PC-9 (cell line): ENCODE measurements around the gene ZMIZ1. TPM values are rescaled to one million over a fixed set of nuclear protein-coding genes. Genes with fewer than 3 reads are reported as not detected.
A peak's percentile ranks its signal among the peaks of the same experiment; 100 is the strongest.

Source experiments
- BruUV-seq: library from RNA; stranded (reverse); fragments of 400-500 nt; replicated peaks from 2 replicates; lab custom pipeline; 2021; lab: Mats Ljungman, UMichigan
- CTCF ChIA-PET: fragments of 300-600 bp; sonication (Branson Sonifier 250); formaldehyde crosslinking; loops from one replicate; lab custom pipeline; 2022; ENCODE audit warnings: antibody characterized with exemption; lab: Charles Lee
- POLR2A ChIA-PET: fragments of 300-600 bp; sonication (Branson Sonifier 250); formaldehyde crosslinking; loops from one replicate; lab custom pipeline; 2022; ENCODE audit warnings: antibody characterized with exemption; ENCODE audit not compliant: unreplicated experiment; lab: Charles Lee
- DNase-seq, 2 experiments: peaks; one replicate each; pipeline versions ENCODE4 v3.0.0 to v3.0.0-alpha.2; 2015 to 2022; ENCODE audit warnings: mixed read lengths in 1 of 2
- H2AFZ ChIP-seq: fragments of 200-600 bp; sonication (generic); 2 replicates; pipeline ENCODE4 v1.8.1; 2017; ENCODE audit warnings: antibody characterized with exemption
- H3F3A ChIP-seq: fragments of 200-600 bp; sonication (generic); 2 replicates; pipeline ENCODE4 v1.8.1; 2017; ENCODE audit warnings: antibody characterized with exemption, mild to moderate bottlenecking, low read depth; ENCODE audit not compliant: insufficient read depth
- H3K27ac ChIP-seq: fragments of 200-600 bp; sonication (generic); 2 replicates; pipeline ENCODE4 v1.6.1; 2016; ENCODE audit warnings: mixed run types
- H3K27me3 ChIP-seq: fragments of 200-600 bp; sonication (generic); 2 replicates; pipeline ENCODE4 v1.6.1; 2016; ENCODE audit warnings: low read depth, mixed run types; ENCODE audit not compliant: insufficient read depth
- H3K36me3 ChIP-seq: fragments of 200-600 bp; sonication (generic); 2 replicates; pipeline ENCODE4 v1.6.1; 2016; ENCODE audit warnings: low read depth, mixed run types
- H3K4me1 ChIP-seq: fragments of 200-600 bp; sonication (generic); replicated peaks from 2 replicates; pipeline ENCODE4 v1.6.1; 2016; ENCODE audit warnings: mixed run types; ENCODE audit not compliant: insufficient read depth
- H3K4me2 ChIP-seq: fragments of 200-600 bp; sonication (generic); 2 replicates; pipeline ENCODE4 v1.6.1; 2017; ENCODE audit warnings: mixed run types
- H3K4me3 ChIP-seq: fragments of 200-600 bp; sonication (generic); 2 replicates; pipeline ENCODE4 v1.6.1; 2016; ENCODE audit warnings: mixed run types
- H3K79me2 ChIP-seq: fragments of 200-600 bp; sonication (generic); 2 replicates; pipeline ENCODE4 v1.6.1; 2017; ENCODE audit warnings: low read depth, mixed run types
- H3K9me2 ChIP-seq: fragments of 200-600 bp; sonication (generic); 2 replicates; pipeline ENCODE4 v1.8.1; 2017; ENCODE audit warnings: mild to moderate bottlenecking; ENCODE audit not compliant: insufficient read depth
- H3K9me3 ChIP-seq: fragments of 200-600 bp; sonication (generic); 2 replicates; pipeline ENCODE4 v1.8.1; 2016; ENCODE audit warnings: low read depth; ENCODE audit not compliant: insufficient read depth
- H4K20me1 ChIP-seq: fragments of 200-600 bp; sonication (generic); 2 replicates; pipeline ENCODE4 v1.8.1; 2017; ENCODE audit not compliant: insufficient read depth
- CTCF ChIP-seq: fragments of 200-600 bp; sonication (generic); conservative IDR thresholded peaks from 2 replicates; pipeline ENCODE4 v1.6.1; 2017; ENCODE audit warnings: mixed run types, antibody characterized with exemption, mild to moderate bottlenecking, moderate library complexity
- EZH2 ChIP-seq: fragments of 200-600 bp; sonication (generic); IDR thresholded peaks from 2 replicates; pipeline ENCODE4 v1.8.0; 2017; ENCODE audit warnings: antibody characterized with exemption, low read depth
- intact Hi-C: fragments of 100-400 bp; cut with micrococcal nuclease; formaldehyde crosslinking; loops from one replicate; pipeline ENCODE4 v1.10.0; 2022; ENCODE audit not compliant: unreplicated experiment
- total RNA-seq: library from RNA; stranded (reverse); gene quantifications from 2 replicates; pipeline ENCODE4 v1.2.3, GENCODE V29; 2021

Gene ZMIZ1
- total RNA-seq, 1 experiment from 2014 or later = 47.6 TPM

- intact Hi-C loops = loop anchor here (5.0 to 10.0 kb wide), 2 partner anchors 200 to 288 kb away; no protein-coding TSS in a partner anchor
- Histone ChIP-seq H4K20me1 (no peaks in the 10 kb centered on the region), H3K27ac (no peak overlapping the region), H3K4me2 (no peak overlapping the region), H3K4me3 (no peak overlapping the region), H3K4me1 (0 out of 2 replicates have a peak, but pooled peaks cover 13% of the 10 kb centered on the region), H3K9me3 (no peaks in the 10 kb centered on the region), H3K9me2 (no peaks in the 10 kb centered on the region), H3K79me2 (peaks cover 8% of the 10 kb centered on the region), H2AFZ (no peak overlapping the region), H3K36me3 (no peaks in the 10 kb centered on the region), H3F3A (0 out of 2 replicates have a peak, but pooled peaks cover 4% of the 10 kb centered on the region), H3K27me3 (no peaks in the 10 kb centered on the region)
- ChIA-PET CTCF (interaction anchor here (0.7 kb wide), 1 partner anchor 138 kb away, joined by 7 read pairs; no protein-coding TSS in a partner anchor), POLR2A (no interaction called here)
- TF ChIP-seq EZH2 (no peak), CTCF (no peak)
- no TSS peak for BruUV-seq
- DNase-seq = no peak
Observed at GRCh38 chr10:79065091-79065551, 3.6 kb upstream of the ZMIZ1 start.

DNA sequence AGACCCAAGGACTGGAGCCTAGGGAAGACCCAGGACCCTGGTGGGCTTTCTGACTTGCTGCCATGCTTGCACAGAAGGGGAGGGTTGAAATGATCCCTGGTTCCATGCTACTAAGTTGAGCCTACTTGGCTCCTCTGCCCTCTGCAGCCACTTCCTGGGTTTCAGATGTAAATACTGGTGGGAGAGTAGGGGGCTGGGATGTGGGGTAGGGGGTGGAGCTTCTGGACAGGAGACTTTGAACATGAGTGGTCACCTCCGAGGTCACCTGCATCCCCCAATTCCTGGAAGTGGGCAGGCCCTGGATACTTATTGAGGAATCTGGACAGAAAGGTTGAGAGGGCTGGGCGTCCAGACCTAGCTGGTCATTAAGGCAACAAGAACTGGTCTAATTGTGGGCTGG is 2.9 kb upstream of the ZMIZ1 start:
- no peaks in the 10 kb centered on the region for H4K20me1 ChIP-seq
- TF ChIP-seq CTCF (no peak), EZH2 (no peak)
- no peaks in the 10 kb centered on the region for H3K9me3 ChIP-seq
- 0 out of 2 replicates have a peak, but pooled peaks cover 13% of the 10 kb centered on the region for H3K4me1 ChIP-seq
- intact Hi-C loops = loop anchor here (2.0 to 10.0 kb wide), 3 partner anchors 139 to 289 kb away; no protein-coding TSS in a partner anchor
- ChIA-PET POLR2A (interaction anchor here (0.6 kb wide), 1 partner anchor 234 kb away, joined by 3 read pairs; no protein-coding TSS in a partner anchor), CTCF (interaction anchor here (0.7 kb wide), 2 partner anchors 137 to 1017 kb away, joined by 3 to 7 read pairs; no protein-coding TSS in a partner anchor)
- no peaks in the 10 kb centered on the region for H3K27me3 ChIP-seq
- H3K36me3 ChIP-seq = no peaks in the 10 kb centered on the region
- no peak for DNase-seq
- no peak overlapping the region for H3K27ac ChIP-seq
- peak overlapping the region; percentile 100; the same call in 1 of the 2 replicates for H3K4me2 ChIP-seq
- BruUV-seq = no TSS peak
- H3K4me3 ChIP-seq = no peak overlapping the region
- H3F3A ChIP-seq = peaks cover 3% of the 10 kb centered on the region; the same call in 1 of the 2 replicates
- H3K9me2 ChIP-seq = no peaks in the 10 kb centered on the region
- H2AFZ ChIP-seq = no peak overlapping the region
- H3K79me2 ChIP-seq = peaks cover 15% of the 10 kb centered on the region

DNA sequence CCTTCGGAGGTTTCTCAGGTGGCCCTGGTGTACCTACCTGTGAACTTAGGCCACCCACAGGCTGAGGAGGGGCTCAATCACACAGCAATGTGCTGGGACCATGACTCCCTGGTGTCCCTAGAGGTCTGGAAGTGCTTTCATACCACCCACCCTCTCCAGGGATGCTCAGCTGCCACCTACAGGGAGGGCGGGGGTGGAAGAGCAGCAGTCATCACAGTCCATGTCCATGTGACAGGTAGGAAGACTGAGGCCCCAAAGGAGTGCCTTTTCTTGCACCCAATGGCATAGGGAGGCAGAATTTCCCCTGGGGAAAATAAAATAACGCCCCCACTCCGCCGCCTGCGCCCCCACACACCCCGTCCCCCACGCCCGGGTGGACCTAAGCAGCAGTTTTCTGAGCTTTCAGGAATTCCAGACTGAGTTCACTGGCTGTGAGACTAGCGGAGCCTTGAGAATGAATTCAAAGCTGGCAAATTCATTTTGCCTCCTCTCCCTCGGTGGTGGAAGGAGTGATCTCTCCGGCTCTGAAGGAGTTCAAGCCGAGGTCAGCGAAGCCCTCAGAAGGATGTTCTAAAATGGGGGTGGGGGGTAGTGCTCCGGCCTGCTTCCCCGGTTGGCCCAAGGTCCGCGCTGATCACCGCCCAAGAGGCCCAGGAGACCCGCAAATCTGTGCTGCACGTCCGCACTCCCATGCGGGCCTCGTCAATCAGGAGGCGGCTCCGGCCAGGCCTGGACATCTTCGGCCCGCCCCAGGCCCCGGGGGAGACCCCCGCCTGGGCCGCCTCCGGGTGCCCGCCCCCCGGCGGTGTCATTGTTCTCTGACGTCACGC is 2.1 kb upstream of the ZMIZ1 start:
- TF ChIP-seq CTCF = peak; percentile 40
- no peak for TF ChIP-seq EZH2
- H3K27ac ChIP-seq = 0 out of 2 replicates have a peak overlapping the region, but pooled peaks have one; percentile 11

More for the DNA sequence above, 2.1 kb upstream of the ZMIZ1 start:
- ChIA-PET POLR2A (interaction anchor here (0.6 to 0.7 kb wide), 3 partner anchors 101 to 555 kb away, joined by 3 to 5 read pairs (median 4); no protein-coding TSS in a partner anchor), CTCF (interaction anchor here (0.6 to 1.2 kb wide), 7 partner anchors 13 to 1018 kb away, joined by 3 to 9 read pairs (median 3); no protein-coding TSS in a partner anchor)
- H3F3A ChIP-seq = peaks cover 7% of the 10 kb centered on the region; the same call in 1 of the 2 replicates
- no peaks in the 10 kb centered on the region for H3K9me3 ChIP-seq
- intact Hi-C loops = loop anchor here (2.0 to 10.0 kb wide), 3 partner anchors 140 to 289 kb away; no protein-coding TSS in a partner anchor
- H3K79me2 ChIP-seq = peaks cover 23% of the 10 kb centered on the region
- DNase-seq = peak in 1 of 2 experiments; percentile 36
- H3K27me3 ChIP-seq = no peaks in the 10 kb centered on the region
- BruUV-seq = TSS peak; percentile 26
- no peaks in the 10 kb centered on the region for H3K36me3 ChIP-seq
- H3K4me3 ChIP-seq = peak overlapping the region; percentile 85
- H4K20me1 ChIP-seq = no peaks in the 10 kb centered on the region
- H3K4me1 ChIP-seq = peaks cover 16% of the 10 kb centered on the region
- no peaks in the 10 kb centered on the region for H3K9me2 ChIP-seq
- H2AFZ ChIP-seq = peak overlapping the region; percentile 73; the same call in 1 of the 2 replicates
- H3K4me2 ChIP-seq = peak overlapping the region; percentile 100
